Posterior cingulate gyrus (tissue), 11 donors: ENCODE data around the gene CCDC74B.
"Not testable (repeated sequence)": the region's sequence is repeated elsewhere in the genome, so short reads cannot be mapped to it uniquely, and the experiment has no call there.

Experiments
- DNase-seq, 10 donors: peaks; one replicate each; pipeline versions ENCODE4 v3.0.0 to v3.0.0-alpha.2; 2020 to 2021; ENCODE audit warnings: mixed read lengths in 3 of 10
- intact Hi-C: fragments of 100-400 bp; cut with DNase I; formaldehyde crosslinking; loops from one replicate; pipeline ENCODE4 v1.15.1; 2023

CCDC74B gene

GRCh38 chr2:130145006-130145414, at the start of gene CCDC74B:
CCDC74B (minus strand) TSS chr2:130145112; CDS start chr2:130144996, 116 bp downstream.
- peak in 7 of 10 donors; percentile 38 to 95 (median 62) for DNase-seq

GRCh38 chr2:130193824-130194223, 48.9 kb upstream of the CCDC74B start:
- intact Hi-C loops = not testable (repeated sequence)
- DNase-seq = peak in 1 of 10 donors; percentile 52

More at GRCh38 chr2:130145006-130145414, at the start of gene CCDC74B:
- intact Hi-C loops = not testable (repeated sequence)

GRCh38 chr2:130192451-130192850, 47.5 kb upstream of the CCDC74B start:
- intact Hi-C loops = not testable (repeated sequence)

GRCh38 chr2:130191319-130191718, 46.4 kb upstream of the CCDC74B start:
- DNase-seq = not testable (repeated sequence)

More at GRCh38 chr2:130192451-130192850, 47.5 kb upstream of the CCDC74B start:
- not testable (repeated sequence) for DNase-seq

GRCh38 chr2:130190237-130190636, 45.3 kb upstream of the CCDC74B start:
- no peak for DNase-seq
- intact Hi-C loops = no loop called here

More at GRCh38 chr2:130191319-130191718, 46.4 kb upstream of the CCDC74B start:
- intact Hi-C loops = not testable (repeated sequence)

GRCh38 chr2:130188958-130189357, 44.0 kb upstream of the CCDC74B start:
- DNase-seq = not testable (repeated sequence)
- intact Hi-C loops = loop anchor here (10.0 kb wide), 1 partner anchor 1296 kb away; no protein-coding TSS in a partner anchor

GRCh38 chr2:130187859-130188792, 43.2 kb upstream of the CCDC74B start:
- intact Hi-C loops = loop anchor here (10.0 kb wide), 1 partner anchor 1297 kb away; no protein-coding TSS in a partner anchor
- peak in 1 of 10 donors; percentile 59 for DNase-seq

GRCh38 chr2:130187268-130187667, 42.4 kb upstream of the CCDC74B start:
- peak in 1 of 10 donors; percentile 24 for DNase-seq
- intact Hi-C loops = loop anchor here (10.0 kb wide), 1 partner anchor 1298 kb away; no protein-coding TSS in a partner anchor

- intact Hi-C loops = loop anchor here (10.0 kb wide), 1 partner anchor 1298 kb away; no protein-coding TSS in a partner anchor
- DNase-seq = no peak
These were observed 41.5 kb upstream of the CCDC74B start for GRCh38 chr2:130186391-130186790.

- intact Hi-C loops = loop anchor here (10.0 kb wide), 1 partner anchor 1299 kb away; no protein-coding TSS in a partner anchor
- peak in 1 of 10 donors; percentile 59 for DNase-seq
These were observed 41.0 kb upstream of the CCDC74B start for GRCh38 chr2:130185896-130186295.

GRCh38 chr2:130185436-130185835, 40.5 kb upstream of the CCDC74B start:
- DNase-seq = no peak
- intact Hi-C loops = loop anchor here (10.0 kb wide), 1 partner anchor 1299 kb away; no protein-coding TSS in a partner anchor

GRCh38 chr2:130183512-130184373, 38.8 kb upstream of the CCDC74B start:
- intact Hi-C loops = loop anchor here (5.0 to 10.0 kb wide), 2 partner anchors 159 to 1301 kb away; partner anchors contain the start of gene IMP4
- DNase-seq = peak in 9 of 10 donors; percentile 14 to 87 (median 37)

- DNase-seq = peak in 2 of 10 donors; percentile 69 to 78
- intact Hi-C loops = loop anchor here (5.0 to 10.0 kb wide), 2 partner anchors 159 to 1302 kb away; partner anchors contain the start of gene IMP4
These were observed 38.1 kb upstream of the CCDC74B start for GRCh38 chr2:130182826-130183511.

GRCh38 chr2:130181880-130182682, 37.2 kb upstream of the CCDC74B start, which contains the start of gene MZT2B:
MZT2B (plus strand) TSS chr2:130182262; CDS start chr2:130182283, 21 bp downstream.
- intact Hi-C loops = loop anchor here (5.0 to 10.0 kb wide), 2 partner anchors 160 to 1303 kb away; partner anchors contain the start of gene IMP4
- peak; percentile 76 to 98 (median 88) for DNase-seq

- intact Hi-C loops = loop anchor here (5.0 to 10.0 kb wide), 2 partner anchors 161 to 1303 kb away; partner anchors contain the start of gene IMP4
These were observed 36.5 kb upstream of the CCDC74B start, which contains the start of gene SMPD4 for GRCh38 chr2:130181325-130181879. SMPD4 (minus strand) TSS chr2:130181602; CDS start chr2:130176592, 5,010 bp downstream.

GRCh38 chr2:130180404-130181324, 35.8 kb upstream of the CCDC74B start:
- DNase-seq = peak in 2 of 10 donors; percentile 19 to 67
- intact Hi-C loops = loop anchor here (5.0 to 10.0 kb wide), 2 partner anchors 162 to 1304 kb away; partner anchors contain the start of gene IMP4

More at GRCh38 chr2:130181325-130181879, 36.5 kb upstream of the CCDC74B start, which contains the start of gene SMPD4:
- peak; percentile 94 to 99 (median 96) for DNase-seq
